HG03432 (cell line): Measurements from ENCODE around the gene ZNF521.
A peak's percentile ranks its signal among the peaks of the same experiment; 100 is the strongest.

ENCODE experiments used
- ATAC-seq: cut with Tn5 transposase; IDR thresholded peaks from one replicate; pipeline ENCODE4 v1.9.1; 2021; ENCODE audit warnings: mild to moderate bottlenecking, moderate library complexity; ENCODE audit not compliant: unreplicated experiment

Gene ZNF521

DNA sequence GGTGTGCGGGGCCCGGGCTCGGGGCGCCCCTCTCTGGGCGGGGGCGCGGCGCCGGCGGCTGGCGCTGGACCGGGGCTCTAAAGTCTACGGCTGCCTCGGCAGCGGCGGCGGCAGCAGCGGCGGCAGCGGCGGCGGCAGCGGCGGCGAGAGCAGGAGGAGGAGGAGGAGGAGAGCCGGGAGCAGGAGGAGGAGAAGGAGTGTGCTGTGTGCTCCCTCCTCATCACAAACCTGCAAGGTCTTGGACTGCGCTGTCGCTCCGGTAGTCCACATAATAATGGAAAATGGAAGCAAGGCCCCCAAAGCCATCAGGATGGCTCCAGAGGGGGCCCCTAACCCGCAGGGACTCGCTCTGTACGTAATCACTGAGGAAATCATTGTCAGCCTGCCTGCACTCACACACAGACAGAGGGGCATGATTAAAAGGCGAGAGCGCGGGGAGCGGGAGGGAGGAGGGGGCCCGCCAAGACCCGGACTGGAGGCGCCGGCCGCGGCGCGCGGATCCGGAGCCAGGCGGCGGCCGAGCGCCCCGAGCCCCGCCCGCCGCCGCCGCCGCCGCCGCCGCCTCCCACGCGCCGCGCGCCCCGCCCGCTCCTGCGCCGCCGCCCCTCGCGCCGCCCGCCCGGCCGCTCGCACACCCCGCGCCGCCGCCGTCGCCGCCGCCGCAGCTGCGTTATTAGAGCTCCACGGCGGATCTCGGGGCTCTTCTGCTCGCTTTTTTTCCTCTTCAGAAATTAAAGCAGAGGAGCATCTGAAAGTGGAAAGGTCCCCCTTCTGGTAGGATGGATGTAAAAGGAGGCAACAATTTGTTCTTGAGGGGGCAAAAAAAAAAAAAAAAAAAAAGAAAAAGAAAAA, at the start of gene ZNF521:
Gene ZNF521, minus strand, starts transcription at position 390 of the 852 bp plus-strand sequence. CDS start 1,220 bp downstream, outside the sequence.
- peak; percentile 74 for ATAC-seq

DNA sequence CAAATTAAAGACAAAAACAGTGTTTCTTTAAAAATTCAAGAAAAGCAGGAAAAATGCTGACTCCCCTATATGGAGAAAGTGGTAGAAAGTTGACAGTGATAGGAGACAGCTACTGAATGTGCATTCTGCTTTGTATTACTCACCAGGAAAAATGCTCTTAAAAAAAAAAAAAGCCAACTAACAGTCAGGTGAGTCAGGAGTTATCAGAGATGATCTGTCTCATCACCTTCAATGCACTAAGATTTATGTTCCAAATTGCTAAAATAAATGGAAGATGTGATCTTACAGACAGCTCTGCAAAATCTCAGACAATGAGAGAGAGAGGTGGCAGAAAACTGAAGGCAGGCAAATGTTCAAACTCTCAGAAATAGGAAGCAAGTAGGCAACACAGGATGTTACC, 47.6 kb upstream of the ZNF521 start:
- ATAC-seq, result no peak

DNA sequence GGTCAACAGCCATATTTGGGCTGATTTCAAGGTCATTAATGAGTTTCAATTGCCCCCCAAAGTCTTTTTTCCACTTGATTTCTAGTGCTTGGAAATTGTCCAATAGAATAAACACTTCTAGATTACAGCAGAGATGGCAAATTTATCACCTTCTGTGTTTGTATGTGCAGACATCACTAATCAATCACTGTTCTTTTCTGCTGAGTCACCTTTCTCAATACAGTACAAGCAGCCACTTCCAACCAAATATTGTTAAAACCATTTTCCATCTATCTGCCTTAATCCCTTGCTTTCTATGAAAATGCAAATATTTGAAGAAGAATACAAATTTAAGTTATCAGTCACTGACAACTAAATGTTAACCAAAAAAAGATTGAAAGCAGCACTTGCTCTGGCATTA, 40.2 kb upstream of the ZNF521 start:
- ATAC-seq, result no peak

DNA sequence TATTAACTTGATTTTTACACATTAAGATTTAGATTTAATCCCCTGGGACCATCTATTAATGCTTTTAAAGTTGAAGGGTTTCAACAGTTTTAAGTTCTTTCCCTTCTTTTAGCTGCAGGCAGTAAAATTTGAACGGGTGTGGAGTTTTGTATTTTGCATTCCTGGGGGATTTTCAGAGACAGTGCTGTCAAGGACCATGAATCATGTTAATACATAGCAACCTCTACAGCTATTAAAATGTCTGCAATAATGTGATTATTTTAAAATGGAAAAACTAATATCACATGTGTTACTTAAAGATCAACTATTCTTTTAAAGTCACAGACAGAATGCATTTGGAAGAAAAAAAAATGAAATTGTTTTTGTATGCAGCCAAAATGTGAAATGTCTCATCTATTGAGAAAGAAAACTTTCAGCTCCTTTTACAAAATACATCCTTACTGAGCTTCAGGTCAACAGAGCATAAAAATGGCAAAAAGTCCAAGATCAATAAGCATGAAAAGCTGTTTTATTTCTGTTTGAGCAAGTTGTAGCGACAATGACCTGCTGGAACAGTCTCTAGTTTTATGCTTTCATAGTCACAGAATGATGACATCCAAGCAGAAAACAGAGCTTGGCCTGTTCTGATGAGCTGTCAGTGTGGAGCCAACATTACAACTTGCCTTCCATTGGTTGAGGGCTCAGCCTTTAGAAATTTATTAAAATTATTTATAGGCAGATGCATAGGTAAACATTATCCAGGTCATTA, 21.6 kb upstream of the ZNF521 start:
- no peak for ATAC-seq

DNA sequence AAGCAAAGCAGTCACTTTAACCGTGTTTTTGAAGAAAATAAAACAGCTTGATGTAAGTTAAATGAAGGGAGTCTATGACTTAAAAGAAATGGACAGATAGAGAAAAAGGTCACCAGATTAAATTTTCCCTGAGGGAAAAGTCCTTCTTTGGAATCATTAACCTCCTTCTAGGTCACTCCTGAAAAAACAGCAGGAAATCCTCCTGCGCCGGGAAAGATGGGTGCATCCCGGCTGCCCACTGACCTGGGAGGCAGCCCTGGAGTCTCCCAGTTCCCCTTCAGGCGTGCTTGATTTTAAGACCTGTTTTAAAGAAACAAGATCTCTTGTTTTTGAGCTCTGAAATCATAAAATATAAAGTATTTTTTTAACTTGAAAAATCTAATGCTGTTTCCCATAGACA, 18.4 kb upstream of the ZNF521 start:
- no peak for ATAC-seq

DNA sequence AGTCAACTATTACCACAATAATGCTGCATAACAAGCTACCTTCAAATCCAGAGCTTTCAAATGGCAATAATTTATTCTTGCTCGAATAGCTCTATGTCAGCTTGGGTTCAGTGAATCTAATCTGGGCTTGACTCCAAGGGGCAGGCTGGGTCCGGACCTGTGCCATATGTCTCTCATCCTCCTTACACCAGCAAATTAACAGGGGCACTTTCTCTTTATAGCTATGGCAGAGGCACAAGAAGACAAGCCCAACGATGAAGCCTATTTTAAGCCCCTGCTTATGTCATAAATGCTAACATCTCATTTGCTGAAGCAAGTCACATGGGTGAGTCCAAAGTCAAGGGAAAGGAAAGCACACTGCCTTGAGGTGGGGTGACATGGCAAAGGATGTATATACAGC, 13.3 kb upstream of the ZNF521 start:
- no peak for ATAC-seq

DNA sequence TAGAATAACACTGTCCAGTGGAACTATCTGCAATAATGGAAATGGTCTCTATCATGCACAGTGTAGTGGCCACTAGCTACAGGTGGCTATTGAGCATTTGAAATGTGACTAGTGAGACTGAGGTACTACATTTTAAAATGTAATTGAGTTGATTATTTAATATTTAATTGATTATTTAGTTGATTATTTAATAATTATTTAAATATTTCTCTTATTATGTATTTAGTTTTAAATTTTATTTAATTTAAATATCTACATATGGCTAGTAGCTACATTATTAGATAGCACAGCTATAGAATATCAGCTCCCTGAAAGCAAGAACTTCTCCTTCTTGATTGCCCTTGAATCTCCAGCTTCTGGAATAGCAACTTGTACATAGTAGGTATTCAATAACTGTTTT, 12.8 kb upstream of the ZNF521 start:
- ATAC-seq, result no peak

DNA sequence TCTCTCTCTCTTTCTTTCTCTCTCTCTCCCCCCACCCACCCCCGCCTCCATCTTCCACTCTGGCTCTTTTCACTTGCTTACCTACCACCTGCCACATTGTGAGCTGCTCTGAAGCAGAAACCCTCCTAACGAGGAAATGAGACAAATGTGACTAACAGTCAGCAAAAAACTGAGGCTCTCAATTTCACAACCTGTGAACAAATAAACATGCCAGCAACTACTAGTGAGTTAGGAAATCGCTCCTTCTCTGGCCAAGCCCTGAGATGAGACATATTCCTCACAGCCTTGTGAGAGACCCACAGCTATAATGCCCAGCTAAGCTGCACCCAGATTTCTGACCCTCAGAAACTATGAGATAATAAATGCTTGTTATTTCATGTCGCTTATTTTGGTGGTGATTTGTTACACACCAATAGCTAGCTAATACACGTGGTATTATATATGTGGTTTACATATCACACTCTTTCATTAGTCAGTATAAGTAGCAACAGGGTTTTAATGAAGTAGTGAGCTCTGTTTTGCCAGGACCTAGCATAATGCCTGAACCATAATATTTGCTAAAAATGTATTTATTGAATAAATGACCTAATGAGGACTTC, 8.4 kb upstream of the ZNF521 start:
- no peak for ATAC-seq

DNA sequence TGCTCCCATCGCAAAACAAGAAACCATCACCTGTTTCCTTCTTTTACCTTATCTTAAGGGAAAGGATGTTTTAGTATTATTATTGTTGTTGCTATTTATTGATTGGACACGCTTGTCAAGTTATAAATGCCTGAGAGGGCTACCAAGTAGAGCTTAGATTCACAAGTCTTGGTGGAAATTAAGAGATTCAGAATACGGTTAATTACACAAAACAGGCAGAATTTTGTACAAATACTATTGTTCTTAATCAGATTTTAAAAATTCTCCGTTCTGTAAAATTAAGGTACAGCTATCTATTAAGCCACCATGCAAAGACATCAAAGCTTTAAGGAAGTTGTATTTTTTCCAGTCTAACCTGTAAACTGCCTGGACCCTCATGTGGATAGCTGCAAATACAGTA, 1.1 kb upstream of the ZNF521 start:
- no peak for ATAC-seq

DNA sequence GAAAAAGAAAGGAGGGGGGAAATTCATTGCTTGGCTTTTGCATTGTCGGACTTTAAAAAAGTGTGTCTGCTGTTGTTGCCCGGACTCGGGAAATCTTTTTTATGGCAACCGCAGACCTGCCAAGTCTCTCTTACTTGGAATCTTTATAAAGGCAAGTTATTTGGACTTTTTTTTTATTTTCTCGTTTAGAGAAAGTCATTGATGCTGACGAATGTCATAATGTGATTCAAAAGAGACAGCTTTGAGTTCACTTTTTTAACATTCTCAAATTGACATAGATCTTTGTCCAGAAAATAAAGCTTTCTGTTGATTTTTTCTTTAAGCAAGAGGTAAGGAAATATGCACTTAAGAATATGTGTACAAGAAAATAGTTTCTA, 651 bp upstream of the ZNF521 start:
- no peak for ATAC-seq

DNA sequence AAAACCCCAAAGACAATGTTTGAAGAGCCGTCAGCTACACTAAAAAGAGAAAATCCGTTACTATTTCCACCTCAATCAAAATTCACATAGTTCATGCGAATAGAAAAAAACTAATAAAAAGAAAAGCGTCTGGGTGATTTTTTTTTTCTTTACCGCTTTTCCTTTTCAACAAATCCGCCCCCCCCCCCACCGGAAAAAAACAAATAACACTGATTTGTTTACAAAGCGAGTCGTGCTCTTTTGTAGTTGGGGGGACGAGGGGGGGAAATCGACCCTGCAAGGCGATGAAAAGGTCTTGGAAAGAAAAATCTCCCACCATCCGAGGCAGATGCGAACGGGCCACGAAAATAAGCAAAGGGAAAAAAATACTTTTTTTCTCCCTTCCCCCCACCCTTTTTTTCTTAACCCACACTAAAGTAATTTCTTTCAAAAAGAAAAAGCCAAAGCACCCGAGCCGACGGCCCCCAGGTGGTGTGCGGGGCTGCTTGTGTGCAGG, 638 bp downstream of the ZNF521 start:
- ATAC-seq, result no peak

DNA sequence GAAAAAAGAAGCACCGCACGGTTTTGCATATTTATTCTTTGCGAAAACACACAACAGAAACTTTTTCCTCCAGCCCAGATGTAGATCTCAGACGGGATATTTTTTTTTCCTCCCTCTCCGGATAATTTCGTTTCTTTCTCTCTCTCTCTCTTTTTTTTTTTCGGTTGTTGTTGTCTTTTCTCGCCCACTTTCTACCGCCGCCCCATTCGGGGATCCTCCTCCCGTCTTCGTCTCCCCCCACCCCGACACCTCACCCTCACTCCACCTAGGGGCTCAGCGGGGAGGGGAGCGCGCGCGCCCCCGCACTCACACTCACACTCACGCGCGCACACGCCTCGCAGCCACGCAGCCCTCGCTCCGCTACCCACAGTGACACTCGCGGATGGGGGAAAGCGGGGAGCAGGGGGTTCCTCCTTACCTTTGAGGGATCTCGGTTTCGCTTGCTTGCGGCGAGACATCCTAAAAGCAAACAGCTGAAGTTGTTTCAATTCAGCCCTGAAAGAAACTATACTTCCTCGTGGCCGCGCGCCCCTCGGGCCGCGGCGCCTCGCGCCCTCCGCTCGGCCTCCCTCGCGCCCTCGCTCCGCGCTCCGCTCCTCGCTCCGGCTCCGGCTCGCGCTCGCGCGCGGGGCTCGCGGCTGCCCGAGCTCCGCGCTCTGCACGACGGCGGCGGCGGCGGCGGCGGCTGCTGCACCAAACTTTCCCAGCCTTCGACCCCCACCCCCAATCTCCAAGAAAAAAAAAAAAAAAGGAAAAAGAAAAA, 1.3 kb downstream of the ZNF521 start:
- ATAC-seq, result peak; percentile 35

DNA sequence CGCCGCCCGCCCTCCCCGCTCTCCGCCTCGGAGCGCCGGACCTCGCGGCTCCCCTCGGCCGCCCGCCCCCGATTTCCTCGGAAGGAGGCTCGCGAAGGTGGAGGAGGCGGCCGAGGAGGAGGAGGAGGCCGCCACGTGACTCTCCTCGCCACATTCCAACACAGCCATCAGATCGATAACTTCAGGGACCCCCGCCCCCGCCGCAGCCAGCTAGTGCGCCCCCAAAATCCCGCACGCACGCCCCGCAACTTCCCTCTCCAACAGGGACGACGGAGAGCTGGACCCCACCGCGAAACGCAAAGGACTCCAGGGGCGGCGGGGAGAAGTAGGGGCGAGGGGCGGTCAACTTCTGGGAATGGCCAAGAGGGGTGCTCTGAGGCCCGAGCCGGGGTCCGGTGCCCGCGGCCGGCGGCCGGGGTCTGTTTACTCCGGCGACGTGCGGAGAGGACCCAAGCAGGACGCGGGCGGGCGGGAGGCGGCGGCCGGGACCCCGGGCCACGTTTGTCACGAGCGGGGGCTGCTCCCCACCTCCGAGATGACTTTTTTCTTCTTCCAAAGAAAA, 2.0 kb downstream of the ZNF521 start:
- no peak for ATAC-seq

DNA sequence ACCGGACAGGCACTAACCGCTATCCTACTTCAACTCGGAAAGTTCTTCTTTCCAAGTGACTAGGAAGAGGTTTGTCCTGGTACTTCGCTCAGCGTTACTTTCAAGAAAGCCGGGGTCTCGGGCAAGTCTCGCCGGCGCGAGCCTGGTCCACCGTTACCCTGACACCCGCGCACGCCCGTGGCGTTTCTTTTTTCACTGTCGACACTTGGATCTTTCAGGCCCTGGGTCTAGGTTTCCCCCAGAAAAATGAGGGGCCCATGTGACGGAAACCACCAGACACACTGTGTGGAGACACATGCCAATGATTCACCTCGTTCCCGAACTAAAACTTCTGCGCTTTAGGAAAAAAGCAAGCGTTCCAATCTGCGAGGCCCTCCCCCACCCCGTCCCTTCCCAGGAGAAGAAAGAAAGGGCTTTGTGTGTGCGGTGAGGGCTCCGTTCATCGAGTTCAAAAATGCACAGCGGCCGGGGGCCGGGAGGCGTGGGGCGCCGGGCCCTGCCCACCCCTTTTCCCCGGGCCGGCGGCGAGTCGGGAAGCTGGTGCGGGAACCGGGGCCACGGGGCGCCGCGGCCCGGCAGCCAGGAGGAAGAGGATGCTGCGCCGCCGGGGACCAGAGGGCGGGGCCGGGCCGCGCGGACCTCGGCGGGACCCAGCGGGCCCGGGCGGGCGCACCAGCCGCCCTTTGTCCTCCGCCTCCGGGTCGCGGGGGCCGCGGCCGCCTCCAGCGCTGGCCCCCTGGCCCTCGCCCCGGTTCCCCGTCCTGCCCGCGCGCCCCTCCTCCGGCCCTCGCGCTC, 2.6 kb downstream of the ZNF521 start:
- ATAC-seq, result no peak

DNA sequence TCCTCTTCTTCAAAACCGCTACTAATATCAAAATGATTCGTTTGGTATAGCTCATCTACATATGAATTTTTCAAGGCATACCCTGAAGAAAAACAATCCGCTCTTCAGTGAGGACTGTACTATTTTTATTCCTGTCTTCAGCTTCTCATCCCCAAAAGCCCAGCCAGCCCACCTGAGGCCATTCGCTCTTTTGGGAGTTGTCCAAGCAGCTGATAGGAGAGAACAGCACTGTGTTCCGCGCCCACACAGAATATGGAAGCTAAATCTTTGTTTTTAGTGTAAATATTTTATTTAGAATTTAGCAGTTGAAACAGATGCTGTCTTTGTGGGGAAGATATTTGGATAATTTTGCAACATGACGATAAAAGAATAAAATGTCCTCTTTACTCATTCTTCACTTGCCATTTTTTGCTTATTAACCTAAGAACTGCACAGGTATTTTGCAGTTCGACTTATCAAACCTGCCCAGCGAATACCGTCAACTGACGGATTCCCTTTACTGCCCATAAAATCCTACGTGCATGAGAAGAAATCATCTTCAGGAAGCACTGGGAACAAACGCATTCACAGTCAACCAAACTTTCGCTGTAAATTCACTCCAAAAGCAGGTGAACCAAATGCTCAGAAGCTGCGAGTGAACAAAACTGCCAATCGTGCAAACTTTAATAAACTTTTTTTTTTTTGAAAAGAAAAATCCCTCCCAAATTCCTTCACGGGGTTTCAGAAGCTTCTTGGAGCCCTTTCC, 3.4 kb downstream of the ZNF521 start:
- no peak for ATAC-seq

DNA sequence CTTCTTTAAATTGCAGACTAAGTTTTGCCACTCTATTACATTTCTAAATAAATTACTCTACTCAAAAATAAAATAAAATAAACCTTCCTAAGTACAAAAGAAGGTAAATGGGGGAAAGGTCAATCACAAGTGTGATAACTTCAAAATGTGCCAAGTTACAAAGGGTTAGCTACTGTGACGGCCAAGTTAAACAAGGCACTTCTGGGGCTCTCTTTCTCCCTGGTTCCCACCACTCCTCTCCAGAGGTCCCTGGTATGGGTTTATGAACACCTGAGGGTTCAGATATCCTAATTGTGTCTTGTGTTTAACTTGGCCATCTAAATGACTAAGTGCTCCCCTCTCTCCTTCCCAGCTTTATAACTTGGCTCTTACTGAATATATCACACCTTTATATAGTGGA, 5.4 kb downstream of the ZNF521 start:
- no peak for ATAC-seq

DNA sequence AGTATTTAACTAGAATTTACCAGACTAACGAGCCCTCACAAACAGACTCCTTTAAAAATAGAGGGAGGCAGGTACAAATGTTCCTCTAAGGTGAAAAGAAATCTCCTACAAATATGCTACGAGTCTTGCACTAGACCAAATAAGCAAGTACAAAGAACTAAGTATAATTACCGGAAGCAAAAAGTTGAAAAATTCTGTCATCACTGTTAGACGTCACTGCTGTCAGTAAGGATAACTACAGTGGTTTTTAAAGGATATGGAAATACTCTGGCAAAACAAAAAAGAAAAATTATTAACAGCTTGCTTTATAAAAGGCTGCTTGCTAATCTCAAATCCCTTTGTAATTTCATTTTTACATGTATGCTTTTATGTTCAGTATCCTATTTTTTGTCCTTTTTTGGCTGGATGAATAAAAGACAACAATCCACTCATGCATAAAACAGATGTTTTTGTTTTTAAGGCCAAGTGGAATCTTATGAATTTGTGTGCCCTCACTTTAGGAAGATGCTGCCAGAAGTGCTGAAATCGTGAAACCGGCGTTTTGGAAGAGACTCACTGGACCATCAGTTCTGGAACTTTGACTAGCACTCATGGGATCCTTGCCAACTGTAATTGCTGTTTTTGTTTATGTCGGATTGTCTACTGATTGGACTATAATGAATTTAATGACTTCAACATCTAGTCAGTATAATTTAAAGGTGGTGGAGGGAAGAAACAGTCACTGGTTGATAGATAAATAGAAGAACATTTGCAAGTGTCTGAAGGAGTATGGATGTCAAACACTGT, 6.7 kb downstream of the ZNF521 start:
- no peak for ATAC-seq

DNA sequence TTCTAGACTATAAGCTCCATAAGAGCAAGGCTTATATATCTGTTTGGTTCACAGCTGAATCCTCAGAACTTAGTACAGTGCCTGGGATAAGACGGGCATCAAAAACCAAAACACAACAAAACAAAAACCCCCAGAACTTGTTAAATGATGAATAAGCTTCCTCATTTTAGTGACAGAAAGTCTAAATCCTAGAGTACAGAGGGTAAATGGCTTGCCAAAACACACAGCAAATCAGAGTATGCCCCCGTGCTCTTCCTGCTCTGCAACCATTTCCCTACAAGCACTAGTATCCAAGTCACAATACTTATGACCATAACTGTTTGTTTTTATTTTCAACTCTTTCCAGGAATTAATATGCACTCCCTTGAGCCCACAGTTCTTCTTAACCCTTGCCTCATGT, 10.1 kb downstream of the ZNF521 start:
- no peak for ATAC-seq
